MM.1S (cell line): ENCODE results near the gene RAB1B.

Experiments used
- DNase-seq: peaks from one replicate; pipeline ENCODE4 v3.0.0-alpha.2; 2015
- H2AFZ ChIP-seq: fragments of 300-600 bp; sonication (generic); 2 replicates; pipeline ENCODE4 v1.6.0; 2016; ENCODE audit warnings: antibody characterized with exemption, low read length
- H3F3A ChIP-seq: fragments of 300-600 bp; sonication (generic); 2 replicates; pipeline ENCODE4 v1.6.1; 2016; ENCODE audit warnings: mild to moderate bottlenecking, antibody characterized with exemption, low read length, moderate library complexity, mixed read lengths; ENCODE audit not compliant: insufficient read depth
- H3K27ac ChIP-seq: fragments of 300-600 bp; sonication (generic); 2 replicates; pipeline ENCODE4 v1.5.1; 2016; ENCODE audit warnings: mild to moderate bottlenecking, low read length
- H3K27me3 ChIP-seq: fragments of 300-600 bp; sonication (generic); replicated peaks from 2 replicates; pipeline ENCODE4 v1.6.0; 2016; ENCODE audit warnings: low read length; ENCODE audit not compliant: insufficient read depth
- H3K36me3 ChIP-seq: fragments of 300-600 bp; sonication (generic); replicated peaks from 2 replicates; pipeline ENCODE4 v1.6.1; 2016; ENCODE audit warnings: mild to moderate bottlenecking, low read length, mixed read lengths; ENCODE audit not compliant: insufficient read depth
- H3K4me1 ChIP-seq: fragments of 300-600 bp; sonication (generic); 2 replicates; pipeline ENCODE4 v1.6.1; 2016; ENCODE audit warnings: low read length, mixed read lengths
- H3K4me2 ChIP-seq: fragments of 300-600 bp; sonication (generic); 2 replicates; pipeline ENCODE4 v1.6.0; 2016; ENCODE audit warnings: low read depth, low read length
- H3K4me3 ChIP-seq: fragments of 300-600 bp; sonication (generic); 2 replicates; pipeline ENCODE4 v1.5.1; 2016; ENCODE audit warnings: low read length, mixed read lengths
- H3K79me2 ChIP-seq: fragments of 300-600 bp; sonication (generic); 2 replicates; pipeline ENCODE4 v1.6.1; 2016; ENCODE audit warnings: mixed run types, low read length, mixed read lengths
- H3K9ac ChIP-seq: fragments of 300-600 bp; sonication (generic); 2 replicates; pipeline ENCODE4 v1.6.1; 2016; ENCODE audit warnings: low read length, mixed read lengths
- H3K9me2 ChIP-seq: fragments of 300-600 bp; sonication (generic); replicated peaks from 2 replicates; pipeline ENCODE4 v1.6.1; 2016; ENCODE audit warnings: mild to moderate bottlenecking, low read length, mixed read lengths; ENCODE audit not compliant: insufficient read depth
- H3K9me3 ChIP-seq: fragments of 300-600 bp; sonication (generic); replicated peaks from 2 replicates; pipeline ENCODE4 v1.6.1; 2016; ENCODE audit warnings: mild to moderate bottlenecking, low read length, mixed read lengths; ENCODE audit not compliant: insufficient read depth
- H4K20me1 ChIP-seq: fragments of 300-600 bp; sonication (generic); 2 replicates; pipeline ENCODE4 v1.6.1; 2016; ENCODE audit warnings: mild to moderate bottlenecking, low read length, moderate library complexity, mixed read lengths; ENCODE audit not compliant: insufficient read depth
- CTCF ChIP-seq: fragments of 300-600 bp; sonication (generic); IDR thresholded peaks from 2 replicates; pipeline ENCODE4 v1.5.1; 2016; ENCODE audit warnings: antibody characterized with exemption, low read length, mixed read lengths
- EZH2 ChIP-seq: fragments of 300-600 bp; sonication (generic); optimal IDR thresholded peaks from 2 replicates; pipeline ENCODE3; 2017; ENCODE audit warnings: low read depth, mild to moderate bottlenecking, antibody characterized with exemption, low read length, mixed read lengths
- EZH2phosphoT487 ChIP-seq: fragments of 300-600 bp; sonication (generic); IDR thresholded peaks from 2 replicates; pipeline ENCODE4 v1.6.1; 2018; ENCODE audit warnings: antibody characterized with exemption, low read length

The RAB1B gene

GRCh38 chr11:66314561-66315497, 46.4 kb downstream of the RAB1B start:
- no peak for DNase-seq
- Histone ChIP-seq H3F3A (no peaks in the 10 kb centered on the region), H2AFZ (no peak overlapping the region), H3K4me2 (no peak overlapping the region), H3K9ac (no peak overlapping the region), H3K79me2 (no peaks in the 10 kb centered on the region), H3K36me3 (no peaks in the 10 kb centered on the region), H3K4me3 (no peak overlapping the region), H3K27me3 (peaks cover 66% of the 10 kb centered on the region), H3K9me3 (no peaks in the 10 kb centered on the region), H3K27ac (no peak overlapping the region), H3K9me2 (no peaks in the 10 kb centered on the region), H3K4me1 (no peaks in the 10 kb centered on the region), H4K20me1 (no peaks in the 10 kb centered on the region)
- TF ChIP-seq EZH2phosphoT487 (no peak), EZH2 (no peak), CTCF (no peak)

GRCh38 chr11:66315498-66315885, 47.1 kb downstream of the RAB1B start:
- H3K9me3 ChIP-seq = no peaks in the 10 kb centered on the region
- H3K9ac ChIP-seq = no peak overlapping the region
- peaks cover 61% of the 10 kb centered on the region for H3K27me3 ChIP-seq
- no peak overlapping the region for H2AFZ ChIP-seq
- no peak for DNase-seq
- no peak overlapping the region for H3K27ac ChIP-seq
- no peak overlapping the region for H3K4me3 ChIP-seq
- H4K20me1 ChIP-seq = no peaks in the 10 kb centered on the region
- TF ChIP-seq EZH2 = no peak
- no peak for TF ChIP-seq CTCF
- no peak for TF ChIP-seq EZH2phosphoT487
- H3K9me2 ChIP-seq = no peaks in the 10 kb centered on the region
- no peaks in the 10 kb centered on the region for H3K4me1 ChIP-seq
- no peaks in the 10 kb centered on the region for H3K36me3 ChIP-seq
- no peak overlapping the region for H3K4me2 ChIP-seq
- H3K79me2 ChIP-seq = no peaks in the 10 kb centered on the region
- H3F3A ChIP-seq = no peaks in the 10 kb centered on the region

- H3K79me2 ChIP-seq = no peaks in the 10 kb centered on the region
- H4K20me1 ChIP-seq = no peaks in the 10 kb centered on the region
- no peaks in the 10 kb centered on the region for H3K36me3 ChIP-seq
- no peaks in the 10 kb centered on the region for H3K9me2 ChIP-seq
- no peak overlapping the region for H3K4me2 ChIP-seq
- no peak for DNase-seq
- H3F3A ChIP-seq = no peaks in the 10 kb centered on the region
- no peaks in the 10 kb centered on the region for H3K9me3 ChIP-seq
- no peak overlapping the region for H2AFZ ChIP-seq
- H3K27ac ChIP-seq = no peak overlapping the region
- peaks cover 55% of the 10 kb centered on the region for H3K27me3 ChIP-seq
- no peak overlapping the region for H3K4me3 ChIP-seq
- TF ChIP-seq EZH2 (no peak), CTCF (no peak), EZH2phosphoT487 (no peak)
- no peak overlapping the region for H3K9ac ChIP-seq
- no peaks in the 10 kb centered on the region for H3K4me1 ChIP-seq
Measured at GRCh38 chr11:66315921-66316811, 47.7 kb downstream of the RAB1B start.
